ENCODE results near the gene PLCH1. TPM values are rescaled to one million over a fixed set of nuclear protein-coding genes. Genes with fewer than 3 reads are reported as not detected.

PLCH1 gene
- total RNA-seq, 1 donor from 2014 or later, result 1.1 TPM

- Mint-ChIP-seq H3K9me3 (ENCODE audit: unreplicated experiment) (peaks cover 3% of the 10 kb centered on the region), H3K36me3 (ENCODE audit: unreplicated experiment) (no peaks in the 10 kb centered on the region), H3K27me3 (ENCODE audit: unreplicated experiment) (peaks cover 2% of the 10 kb centered on the region), H3K4me1 (ENCODE audit: low read depth, unreplicated experiment) (no peaks in the 10 kb centered on the region), H3K4me3 (ENCODE audit: unreplicated experiment) (no peak overlapping the region), H3K27ac (ENCODE audit: unreplicated experiment) (no peak overlapping the region)
- DNase-seq, result no peak
- TF ChIP-seq, protein P1, sequence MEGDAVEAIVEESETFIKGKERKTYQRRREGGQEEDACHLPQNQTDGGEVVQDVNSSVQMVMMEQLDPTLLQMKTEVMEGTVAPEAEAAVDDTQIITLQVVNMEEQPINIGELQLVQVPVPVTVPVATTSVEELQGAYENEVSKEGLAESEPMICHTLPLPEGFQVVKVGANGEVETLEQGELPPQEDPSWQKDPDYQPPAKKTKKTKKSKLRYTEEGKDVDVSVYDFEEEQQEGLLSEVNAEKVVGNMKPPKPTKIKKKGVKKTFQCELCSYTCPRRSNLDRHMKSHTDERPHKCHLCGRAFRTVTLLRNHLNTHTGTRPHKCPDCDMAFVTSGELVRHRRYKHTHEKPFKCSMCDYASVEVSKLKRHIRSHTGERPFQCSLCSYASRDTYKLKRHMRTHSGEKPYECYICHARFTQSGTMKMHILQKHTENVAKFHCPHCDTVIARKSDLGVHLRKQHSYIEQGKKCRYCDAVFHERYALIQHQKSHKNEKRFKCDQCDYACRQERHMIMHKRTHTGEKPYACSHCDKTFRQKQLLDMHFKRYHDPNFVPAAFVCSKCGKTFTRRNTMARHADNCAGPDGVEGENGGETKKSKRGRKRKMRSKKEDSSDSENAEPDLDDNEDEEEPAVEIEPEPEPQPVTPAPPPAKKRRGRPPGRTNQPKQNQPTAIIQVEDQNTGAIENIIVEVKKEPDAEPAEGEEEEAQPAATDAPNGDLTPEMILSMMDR (IDR thresholded peaks at IDR 0.05; ENCODE audit: partially characterized antibody, unreplicated experiment), result no peak
These were observed 83.1 kb downstream of the PLCH1 start for GRCh38 chr3:155661760-155662159.

GRCh38 chr3:155661042-155661441, 83.8 kb downstream of the PLCH1 start:
- Mint-ChIP-seq H3K4me1 (ENCODE audit: low read depth, unreplicated experiment) (no peaks in the 10 kb centered on the region), H3K27ac (ENCODE audit: unreplicated experiment) (no peak overlapping the region), H3K9me3 (ENCODE audit: unreplicated experiment) (peaks cover 3% of the 10 kb centered on the region), H3K27me3 (ENCODE audit: unreplicated experiment) (peaks cover 2% of the 10 kb centered on the region), H3K4me3 (ENCODE audit: unreplicated experiment) (no peak overlapping the region), H3K36me3 (ENCODE audit: unreplicated experiment) (no peaks in the 10 kb centered on the region)
- TF ChIP-seq, protein P1 (IDR thresholded peaks at IDR 0.05; ENCODE audit: partially characterized antibody, unreplicated experiment), result no peak
- DNase-seq, result no peak

DNA sequence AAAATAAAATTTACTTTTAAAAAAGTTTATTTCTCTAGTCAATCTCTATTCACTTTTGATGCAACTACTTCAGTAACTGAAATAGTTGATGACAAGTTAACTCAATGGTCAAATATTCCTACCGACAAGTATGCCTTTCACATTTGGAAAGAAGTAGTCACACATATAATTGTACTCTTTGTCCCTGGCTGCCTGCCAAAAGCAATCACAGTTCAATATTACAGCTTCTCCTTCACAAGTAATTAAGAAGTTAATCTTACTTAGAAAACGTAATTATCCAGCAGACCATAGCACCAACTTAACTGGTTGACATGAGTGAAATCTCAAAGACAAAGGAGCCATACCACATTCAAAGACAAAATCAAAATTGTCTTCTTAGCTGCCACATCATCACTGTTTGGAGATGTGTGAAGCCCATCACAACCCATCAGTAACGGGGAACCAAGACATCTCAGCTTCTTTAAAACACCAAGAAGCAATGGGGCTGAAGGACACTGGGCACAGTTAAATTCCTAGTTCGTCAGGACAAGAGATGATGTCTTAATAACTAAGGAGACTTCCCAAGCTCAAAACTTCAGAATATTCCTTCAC, 86.1 kb downstream of the PLCH1 start:
- peaks cover 3% of the 10 kb centered on the region for H3K9me3 Mint-ChIP-seq (ENCODE audit: unreplicated experiment)
- H3K4me3 Mint-ChIP-seq (ENCODE audit: unreplicated experiment), result no peak overlapping the region
- no peaks in the 10 kb centered on the region for H3K36me3 Mint-ChIP-seq (ENCODE audit: unreplicated experiment)
- peaks cover 2% of the 10 kb centered on the region for H3K27me3 Mint-ChIP-seq (ENCODE audit: unreplicated experiment)
- H3K4me1 Mint-ChIP-seq (ENCODE audit: low read depth, unreplicated experiment), result no peaks in the 10 kb centered on the region
- DNase-seq, result no peak
- TF ChIP-seq, protein P1 (IDR thresholded peaks at IDR 0.05; ENCODE audit: partially characterized antibody, unreplicated experiment), result no peak
- H3K27ac Mint-ChIP-seq (ENCODE audit: unreplicated experiment), result no peak overlapping the region

DNA sequence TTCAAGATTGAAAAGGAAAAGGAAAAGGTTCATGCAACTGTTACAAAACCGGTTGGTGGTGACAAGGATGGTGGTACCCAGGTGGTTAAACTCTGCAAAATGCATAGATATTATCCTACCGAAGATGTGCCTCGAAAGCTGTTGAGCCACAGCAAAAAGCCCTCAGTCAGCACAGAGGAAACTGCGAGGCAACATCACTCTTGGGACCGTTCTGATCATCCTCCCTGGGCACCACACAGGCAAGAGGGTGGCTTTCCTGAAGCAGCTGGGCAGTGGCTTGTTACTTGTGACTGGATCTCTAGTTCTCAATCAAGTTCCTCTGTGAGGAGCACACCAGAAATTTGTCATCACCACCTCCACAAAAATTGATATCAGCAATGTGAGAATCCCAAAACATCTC, 86.9 kb downstream of the PLCH1 start:
- no peak overlapping the region for H3K27ac Mint-ChIP-seq (ENCODE audit: unreplicated experiment)
- no peaks in the 10 kb centered on the region for H3K4me1 Mint-ChIP-seq (ENCODE audit: low read depth, unreplicated experiment)
- peaks cover 3% of the 10 kb centered on the region for H3K9me3 Mint-ChIP-seq (ENCODE audit: unreplicated experiment)
- no peaks in the 10 kb centered on the region for H3K36me3 Mint-ChIP-seq (ENCODE audit: unreplicated experiment)
- H3K27me3 Mint-ChIP-seq (ENCODE audit: unreplicated experiment), result peaks cover 2% of the 10 kb centered on the region
- no peak overlapping the region for H3K4me3 Mint-ChIP-seq (ENCODE audit: unreplicated experiment)
- TF ChIP-seq, protein P1 (IDR thresholded peaks at IDR 0.05; ENCODE audit: partially characterized antibody, unreplicated experiment), result no peak
- no peak for DNase-seq

GRCh38 chr3:155657161-155657560, 87.7 kb downstream of the PLCH1 start:
- Mint-ChIP-seq H3K4me3 (ENCODE audit: unreplicated experiment) (no peak overlapping the region), H3K27ac (ENCODE audit: unreplicated experiment) (no peak overlapping the region)

More at GRCh38 chr3:155657161-155657560, 87.7 kb downstream of the PLCH1 start:
- TF ChIP-seq, protein P1 (IDR thresholded peaks at IDR 0.05; ENCODE audit: partially characterized antibody, unreplicated experiment), result no peak
- no peaks in the 10 kb centered on the region for H3K36me3 Mint-ChIP-seq (ENCODE audit: unreplicated experiment)
- peaks cover 2% of the 10 kb centered on the region for H3K27me3 Mint-ChIP-seq (ENCODE audit: unreplicated experiment)
- H3K4me1 Mint-ChIP-seq (ENCODE audit: low read depth, unreplicated experiment), result no peaks in the 10 kb centered on the region
- H3K9me3 Mint-ChIP-seq (ENCODE audit: unreplicated experiment), result peaks cover 3% of the 10 kb centered on the region
- no peak for DNase-seq
